Mesodermal cell (in vitro differentiated cells): ENCODE data around the gene SERPINB6.

Source experiments
- H3K27ac ChIP-seq: 2 replicates; pipeline ENCODE4 v1.7.0; 2013; ENCODE audit warnings: mild to moderate bottlenecking, low read depth, low read length, moderate library complexity; ENCODE audit not compliant: severe bottlenecking
- H3K36me3 ChIP-seq: 2 replicates; pipeline ENCODE4 v1.7.1; 2013; ENCODE audit warnings: mild to moderate bottlenecking, low read length, moderate library complexity; ENCODE audit not compliant: control insufficient read depth, insufficient read depth
- H3K4me1 ChIP-seq: one replicate; pipeline ENCODE4 v1.7.1; 2013; ENCODE audit warnings: mild to moderate bottlenecking, low read length; ENCODE audit not compliant: insufficient read depth, control insufficient read depth, poor library complexity, severe bottlenecking
- H3K4me3 ChIP-seq: 2 replicates; pipeline ENCODE4 v1.7.0; 2013; ENCODE audit warnings: low read length, control low read depth, mild to moderate bottlenecking; ENCODE audit not compliant: insufficient read depth, poor library complexity, severe bottlenecking; ENCODE audit errors: extremely low read depth
- H3K9me3 ChIP-seq: 2 replicates; pipeline ENCODE4 v1.7.1; 2013; ENCODE audit warnings: mild to moderate bottlenecking, low read length, moderate library complexity; ENCODE audit not compliant: control insufficient read depth
- WGBS, 2 experiments: methylation state at CpG; one replicate each; pipeline ENCODE4 v1.1.5; 2013; ENCODE audit warnings: missing lambda C conversion rate in 2 of 2; ENCODE audit not compliant: insufficient coverage in 2 of 2; 5-methylcytosine and 5-hydroxymethylcytosine counted together

Gene SERPINB6

GRCh38 chr6:2966347-2966746, 5.0 kb downstream of the SERPINB6 start:
- no peak overlapping the region for H3K4me3 ChIP-seq
- peaks cover 3% of the 10 kb centered on the region for H3K36me3 ChIP-seq
- H3K9me3 ChIP-seq = no peaks in the 10 kb centered on the region
- H3K4me1 ChIP-seq = peaks cover 7% of the 10 kb centered on the region
- no peak overlapping the region for H3K27ac ChIP-seq
- 68 to 74% methylated on average over 9 of the region's 9 CpGs for WGBS, 2 experiments

GRCh38 chr6:2964793-2965505, 6.4 kb downstream of the SERPINB6 start:
- no peaks in the 10 kb centered on the region for H3K9me3 ChIP-seq
- H3K27ac ChIP-seq = no peak overlapping the region
- H3K4me1 ChIP-seq = peaks cover 19% of the 10 kb centered on the region
- H3K4me3 ChIP-seq = no peak overlapping the region
- WGBS, 2 experiments = 94 to 98% methylated on average over 9 to 12 of the region's 17 CpGs
- peaks cover 3% of the 10 kb centered on the region for H3K36me3 ChIP-seq

- H3K4me1 ChIP-seq = peaks cover 23% of the 10 kb centered on the region
- no peak overlapping the region for H3K4me3 ChIP-seq
- H3K36me3 ChIP-seq = peaks cover 3% of the 10 kb centered on the region
- no peak overlapping the region for H3K27ac ChIP-seq
- no peaks in the 10 kb centered on the region for H3K9me3 ChIP-seq
- 95 to 100% methylated on average over 7 of the region's 8 CpGs for WGBS, 2 experiments
Observed at GRCh38 chr6:2963756-2964155, 7.6 kb downstream of the SERPINB6 start.

GRCh38 chr6:2962636-2963035, 8.7 kb downstream of the SERPINB6 start:
- Histone ChIP-seq H3K27ac (no peak overlapping the region), H3K4me1 (peaks cover 23% of the 10 kb centered on the region), H3K9me3 (no peaks in the 10 kb centered on the region), H3K36me3 (peaks cover 3% of the 10 kb centered on the region), H3K4me3 (no peak overlapping the region)
- 100% methylated on average over 1 of the region's 3 CpGs; no CpG with 5 or more reads in 1 of the 2 experiments for WGBS, 2 experiments

- Histone ChIP-seq H3K27ac (no peak overlapping the region), H3K36me3 (peaks cover 3% of the 10 kb centered on the region), H3K4me1 (peaks cover 23% of the 10 kb centered on the region), H3K9me3 (no peaks in the 10 kb centered on the region), H3K4me3 (no peak overlapping the region)
- WGBS, 2 experiments = 89 to 92% methylated on average over 8 to 9 of the region's 9 CpGs
Observed at GRCh38 chr6:2962004-2962403, 9.4 kb downstream of the SERPINB6 start.

- H3K4me1 ChIP-seq = peaks cover 18% of the 10 kb centered on the region
- no peaks in the 10 kb centered on the region for H3K9me3 ChIP-seq
- no peak overlapping the region for H3K4me3 ChIP-seq
- H3K27ac ChIP-seq = no peak overlapping the region
- H3K36me3 ChIP-seq = peaks cover 7% of the 10 kb centered on the region
- WGBS, 2 experiments = 89 to 91% methylated on average over 7 of the region's 7 CpGs
Observed at GRCh38 chr6:2961506-2961905, 9.9 kb downstream of the SERPINB6 start.

GRCh38 chr6:2960935-2961334, 10.4 kb downstream of the SERPINB6 start:
- Histone ChIP-seq H3K4me3 (no peak overlapping the region), H3K27ac (peak overlapping the region; percentile 50), H3K4me1 (peaks cover 16% of the 10 kb centered on the region), H3K36me3 (peaks cover 7% of the 10 kb centered on the region), H3K9me3 (no peaks in the 10 kb centered on the region)
- WGBS, 2 experiments = 75 to 100% methylated on average over 1 of the region's 4 CpGs

GRCh38 chr6:2959909-2960719, 11.3 kb downstream of the SERPINB6 start:
- no peak overlapping the region for H3K4me3 ChIP-seq
- peaks cover 16% of the 10 kb centered on the region for H3K4me1 ChIP-seq
- peaks cover 11% of the 10 kb centered on the region for H3K36me3 ChIP-seq
- WGBS, 2 experiments = 49 to 70% methylated on average over 9 to 11 of the region's 12 CpGs
- H3K27ac ChIP-seq = peak overlapping the region; percentile 50
- H3K9me3 ChIP-seq = no peaks in the 10 kb centered on the region

GRCh38 chr6:2958776-2959175, 12.6 kb downstream of the SERPINB6 start:
- WGBS, 2 experiments = 90 to 93% methylated on average over 5 to 6 of the region's 9 CpGs

GRCh38 chr6:2958331-2958711, 13.0 kb downstream of the SERPINB6 start:
- Histone ChIP-seq H3K4me1 (peaks cover 16% of the 10 kb centered on the region), H3K27ac (no peak overlapping the region), H3K36me3 (peaks cover 10% of the 10 kb centered on the region), H3K9me3 (no peaks in the 10 kb centered on the region), H3K4me3 (no peak overlapping the region)
- 98 to 99% methylated on average over 16 to 18 of the region's 18 CpGs for WGBS, 2 experiments

More at GRCh38 chr6:2958776-2959175, 12.6 kb downstream of the SERPINB6 start:
- Histone ChIP-seq H3K9me3 (no peaks in the 10 kb centered on the region), H3K36me3 (peaks cover 10% of the 10 kb centered on the region), H3K4me3 (no peak overlapping the region), H3K4me1 (peaks cover 16% of the 10 kb centered on the region), H3K27ac (no peak overlapping the region)
